Middle frontal gyrus (tissue), 1 donor: ENCODE measurements around the gene EFCAB13.
"Not testable (repeated sequence)": the region's sequence is repeated elsewhere in the genome, so short reads cannot be mapped to it uniquely, and the experiment has no call there.

Source experiments
- DNase-seq: peaks from one replicate; pipeline ENCODE4 v3.0.0-alpha.2; 2015; ENCODE audit warnings: low spot score; ENCODE audit errors: extremely low spot score

Gene EFCAB13

GRCh38 chr17:47425887-47426635, 102.3 kb downstream of the EFCAB13 start:
- not testable (repeated sequence) for DNase-seq

- DNase-seq: no peak
These were observed 104.2 kb downstream of the EFCAB13 start for GRCh38 chr17:47427985-47428384.

GRCh38 chr17:47432240-47432639, 108.5 kb downstream of the EFCAB13 start:
- not testable (repeated sequence) for DNase-seq

GRCh38 chr17:47465165-47465564, 141.4 kb downstream of the EFCAB13 start:
- no peak for DNase-seq

- not testable (repeated sequence) for DNase-seq
These were observed 143.2 kb downstream of the EFCAB13 start for GRCh38 chr17:47466976-47467375.

- no peak for DNase-seq
These were observed 147.1 kb downstream of the EFCAB13 start for GRCh38 chr17:47470836-47471235.

GRCh38 chr17:47472073-47472472, 148.3 kb downstream of the EFCAB13 start:
- not testable (repeated sequence) for DNase-seq
